ENCODE results near the gene LAMA4.

DNA sequence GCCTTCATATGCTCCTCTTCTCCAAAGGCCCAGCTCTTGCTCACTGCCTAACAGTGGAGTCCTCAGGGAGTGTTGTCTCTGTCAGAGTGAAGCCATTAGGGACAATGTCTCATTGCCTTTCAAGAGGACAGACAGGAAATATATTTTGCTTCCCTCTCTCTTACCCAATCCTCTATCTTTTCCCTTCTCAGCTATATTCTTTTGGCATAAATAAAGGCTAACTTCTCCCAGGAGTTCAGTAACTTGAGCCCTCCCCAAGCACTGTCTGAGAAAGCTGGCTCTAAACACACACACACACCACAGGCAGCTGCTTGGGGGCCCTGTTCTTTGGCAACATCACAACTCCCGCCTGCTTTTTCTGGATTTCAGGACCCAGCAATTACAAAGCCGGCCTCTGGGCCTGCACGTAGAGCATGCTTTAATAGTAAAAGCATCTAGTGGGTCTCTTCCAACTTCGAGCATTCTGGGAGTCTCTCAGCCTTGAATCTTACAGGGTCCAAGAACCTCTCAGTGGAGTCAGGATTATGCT lies 34.7 kb upstream of the LAMA4 start:
- TF ChIP-seq CTCF (IDR thresholded peaks at IDR 0.05): no peak
- TF ChIP-seq POLR2A (IDR thresholded peaks at IDR 0.05): no peak
- no peak for TF ChIP-seq POLR2AphosphoS5 (IDR thresholded peaks at IDR 0.05; ENCODE audit: insufficient read depth in 1 of 2, low read depth in 1 of 2)

Measured in vagina (tissue), 2 donors.